GM23248 (cell line): ENCODE results near the gene MINDY2. TPM values are rescaled to one million over a fixed set of nuclear protein-coding genes. Genes with fewer than 3 reads are reported as not detected.

Experiments used
- DNase-seq: peaks from one replicate; pipeline ENCODE4 v3.0.0-alpha.2; 2015
- H2AFZ ChIP-seq: fragments of 200-600 bp; sonication (generic); 2 replicates; pipeline ENCODE4 v1.6.1; 2016; ENCODE audit warnings: antibody characterized with exemption
- H3F3A ChIP-seq: fragments of 200-600 bp; sonication (generic); 2 replicates; pipeline ENCODE4 v1.6.1; 2016; ENCODE audit warnings: mild to moderate bottlenecking, antibody characterized with exemption, mixed run types; ENCODE audit not compliant: insufficient read depth
- H3K27ac ChIP-seq: fragments of 200-600 bp; sonication (generic); 2 replicates; pipeline ENCODE4 v1.5.1; 2016; ENCODE audit warnings: mild to moderate bottlenecking
- H3K27me3 ChIP-seq: fragments of 200-600 bp; sonication (generic); replicated peaks from 2 replicates; pipeline ENCODE4 v1.6.1; 2016; ENCODE audit warnings: mild to moderate bottlenecking; ENCODE audit not compliant: insufficient read depth
- H3K36me3 ChIP-seq: fragments of 200-600 bp; sonication (generic); 2 replicates; pipeline ENCODE4 v1.6.1; 2016; ENCODE audit warnings: low read depth, mild to moderate bottlenecking
- H3K4me1 ChIP-seq: fragments of 200-600 bp; sonication (generic); 2 replicates; pipeline ENCODE4 v1.6.1; 2016; ENCODE audit warnings: mild to moderate bottlenecking; ENCODE audit not compliant: insufficient read depth
- H3K4me2 ChIP-seq: fragments of 200-600 bp; sonication (generic); one replicate; pipeline ENCODE4 v1.6.1; 2016; ENCODE audit warnings: mild to moderate bottlenecking; ENCODE audit not compliant: unreplicated experiment
- H3K4me3 ChIP-seq: fragments of 200-600 bp; sonication (generic); 2 replicates; pipeline ENCODE4 v1.5.1; 2016; ENCODE audit warnings: mild to moderate bottlenecking
- H3K79me2 ChIP-seq: fragments of 200-600 bp; sonication (generic); 2 replicates; pipeline ENCODE4 v1.6.1; 2016; ENCODE audit warnings: mild to moderate bottlenecking; ENCODE audit not compliant: insufficient read depth
- H3K9ac ChIP-seq: fragments of 200-600 bp; sonication (generic); 2 replicates; pipeline ENCODE4 v1.6.1; 2016; ENCODE audit warnings: mild to moderate bottlenecking
- H3K9me2 ChIP-seq: fragments of 200-600 bp; sonication (generic); 2 replicates; pipeline ENCODE4 v1.6.1; 2016; ENCODE audit warnings: mixed run types, mild to moderate bottlenecking, moderate library complexity; ENCODE audit not compliant: insufficient read depth
- H3K9me3 ChIP-seq: fragments of 200-600 bp; sonication (generic); one replicate; pipeline ENCODE4 v1.6.1; 2017; ENCODE audit warnings: low read depth
- H4K20me1 ChIP-seq: fragments of 200-600 bp; sonication (generic); 2 replicates; pipeline ENCODE4 v1.6.0; 2016; ENCODE audit not compliant: insufficient read depth
- EZH2 ChIP-seq: fragments of 200-600 bp; sonication (generic); IDR thresholded peaks from 2 replicates; pipeline ENCODE4 v1.6.1; 2018; ENCODE audit warnings: antibody characterized with exemption, mild to moderate bottlenecking; ENCODE audit not compliant: insufficient read depth, poor library complexity, severe bottlenecking
- EZH2phosphoT487 ChIP-seq: fragments of 200-600 bp; sonication (generic); IDR thresholded peaks from 2 replicates; pipeline ENCODE4 v1.6.1; 2018; ENCODE audit warnings: antibody characterized with exemption, moderate library complexity, mild to moderate bottlenecking, low read depth; ENCODE audit not compliant: insufficient read depth
- WGBS, 2 experiments: methylation state at CpG; one replicate each; pipeline ENCODE4 v1.1.6; 2015 to 2017; ENCODE audit warnings: low lambda C conversion rate in 2 of 2, low coverage in 1 of 2; ENCODE audit errors: missing lambda C conversion rate in 2 of 2; 5-methylcytosine and 5-hydroxymethylcytosine counted together
- in situ Hi-C: fragments of 300-500 bp; cut with MboI; formaldehyde crosslinking; loops from 2 replicates; pipeline ENCODE4 v1.15.0; 2020
- polyA plus RNA-seq: library from polyadenylated mRNA; unstranded; fragments of >200 nt; fragmentation: Nextera tagmentation; extraction: Ambion mirVana; gene quantifications from 2 replicates; pipeline ENCODE4 v1.2.1, GENCODE V29; 2016
- total RNA-seq: library from RNA; depleted of rRNA; stranded (reverse); fragments of >200 nt; shearing (Covaris generic); gene quantifications from 2 replicates; pipeline ENCODE4 v1.2.3, GENCODE V29; 2014

The MINDY2 gene
- total and polyA plus RNA-seq, 2 experiments from 2014 or later = 28.7 to 47.1 TPM

DNA sequence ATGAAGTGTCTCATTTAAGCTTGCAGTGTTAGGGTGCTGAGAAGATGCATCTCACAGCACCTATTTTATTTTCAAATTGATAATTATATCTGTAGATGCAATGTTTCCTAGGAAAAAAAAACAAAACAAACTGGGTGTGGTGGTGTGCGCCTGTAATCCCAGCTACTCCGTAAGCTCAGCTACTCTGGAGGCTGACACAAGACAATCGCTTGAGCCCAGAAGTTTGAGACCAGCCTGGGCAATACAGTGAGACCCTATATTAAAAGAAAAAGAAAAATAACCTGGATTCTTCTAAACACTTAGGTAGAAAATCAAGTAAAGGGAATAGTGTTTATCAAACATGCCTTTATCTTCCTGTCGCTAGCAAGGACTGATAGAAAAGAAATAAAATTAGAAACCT, 1.9 kb downstream of the MINDY2 start:
- peaks cover 27% of the 10 kb centered on the region for H3K4me1 ChIP-seq
- peak; percentile 35 for DNase-seq
- peak overlapping the region; percentile 85 for H3K9ac ChIP-seq
- TF ChIP-seq EZH2 (no peak), EZH2phosphoT487 (no peak)
- H3K9me2 ChIP-seq = no peaks in the 10 kb centered on the region
- H3K4me3 ChIP-seq = peak overlapping the region; percentile 86
- H3K4me2 ChIP-seq = peak overlapping the region; percentile 92
- H4K20me1 ChIP-seq = no peaks in the 10 kb centered on the region
- peaks cover 15% of the 10 kb centered on the region for H3F3A ChIP-seq
- H2AFZ ChIP-seq = peak overlapping the region; percentile 85
- peak overlapping the region; percentile 78 for H3K27ac ChIP-seq
- peaks cover 69% of the 10 kb centered on the region for H3K79me2 ChIP-seq
- no peaks in the 10 kb centered on the region for H3K27me3 ChIP-seq
- H3K36me3 ChIP-seq = no peaks in the 10 kb centered on the region
- WGBS, 2 experiments = 38 to 45% methylated on average over 4 of the region's 4 CpGs
- in situ Hi-C loops = no loop called here
- H3K9me3 ChIP-seq = no peaks in the 10 kb centered on the region

DNA sequence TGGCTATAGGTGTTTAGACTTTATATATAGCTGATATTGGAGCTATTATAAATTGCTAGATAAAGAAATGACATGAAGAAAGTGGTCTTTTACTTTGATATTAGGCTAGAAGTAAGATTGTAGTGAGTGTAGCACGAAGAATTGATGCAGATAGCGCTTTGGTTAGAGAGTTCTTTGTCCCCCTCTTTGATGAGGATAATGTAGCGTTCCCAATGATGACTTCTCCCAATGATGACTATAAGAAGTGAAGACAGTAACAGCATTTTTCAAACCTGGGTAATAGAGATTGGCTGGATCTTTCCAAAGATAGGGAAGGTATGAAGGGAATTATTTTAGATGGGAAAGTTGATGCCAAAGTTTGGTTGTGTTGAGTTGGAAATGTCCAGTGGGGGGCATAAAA, 4.3 kb downstream of the MINDY2 start:
- Histone ChIP-seq H3K9me3 (no peaks in the 10 kb centered on the region), H3K27ac (no peak overlapping the region), H4K20me1 (no peaks in the 10 kb centered on the region), H3F3A (peaks cover 9% of the 10 kb centered on the region), H3K4me2 (peak overlapping the region; percentile 44), H3K4me1 (peaks cover 22% of the 10 kb centered on the region), H3K9ac (no peak overlapping the region), H2AFZ (no peak overlapping the region), H3K79me2 (peaks cover 89% of the 10 kb centered on the region), H3K27me3 (no peaks in the 10 kb centered on the region), H3K36me3 (0 out of 2 replicates have a peak, but pooled peaks cover 2% of the 10 kb centered on the region), H3K4me3 (no peak overlapping the region), H3K9me2 (no peaks in the 10 kb centered on the region)
- no peak for DNase-seq
- in situ Hi-C loops = no loop called here
- 94 to 96% methylated on average over 3 of the region's 3 CpGs for WGBS, 2 experiments
- TF ChIP-seq EZH2phosphoT487 (no peak), EZH2 (no peak)

DNA sequence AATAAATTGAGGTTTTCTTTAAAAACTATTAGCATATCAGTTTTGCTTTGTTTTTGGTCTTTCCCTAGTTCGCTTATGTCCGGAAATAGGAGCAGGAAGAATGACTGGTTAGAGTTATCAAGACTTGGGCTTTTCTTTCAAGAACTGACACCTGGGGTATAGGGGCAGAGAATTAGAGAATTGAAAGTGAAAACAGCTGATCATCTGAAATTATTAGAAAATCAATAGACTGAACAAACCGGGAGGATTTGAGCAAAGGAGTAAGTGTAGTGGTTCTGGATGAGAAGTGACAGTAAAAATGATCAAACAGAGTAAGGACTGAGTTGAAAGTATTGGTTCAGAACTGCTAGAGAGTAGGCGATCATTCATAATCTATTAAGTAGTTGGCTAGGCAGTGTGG, 6.0 kb downstream of the MINDY2 start:
- H3K4me1 ChIP-seq = peaks cover 22% of the 10 kb centered on the region
- H3K36me3 ChIP-seq = peaks cover 2% of the 10 kb centered on the region; the same call in 1 of the 2 replicates
- H3K27me3 ChIP-seq = no peaks in the 10 kb centered on the region
- H3K9ac ChIP-seq = no peak overlapping the region
- H4K20me1 ChIP-seq = no peaks in the 10 kb centered on the region
- H3K27ac ChIP-seq = no peak overlapping the region
- no peak overlapping the region for H3K4me2 ChIP-seq
- DNase-seq = no peak
- WGBS, 2 experiments = 85 to 87% methylated on average over 4 of the region's 4 CpGs
- H3K79me2 ChIP-seq = peaks cover 100% of the 10 kb centered on the region
- peaks cover 7% of the 10 kb centered on the region; the same call in 1 of the 2 replicates for H3F3A ChIP-seq
- TF ChIP-seq EZH2 (no peak), EZH2phosphoT487 (no peak)
- no peak overlapping the region for H2AFZ ChIP-seq
- no peaks in the 10 kb centered on the region for H3K9me3 ChIP-seq
- no peak overlapping the region for H3K4me3 ChIP-seq
- in situ Hi-C loops = no loop called here
- H3K9me2 ChIP-seq = no peaks in the 10 kb centered on the region

DNA sequence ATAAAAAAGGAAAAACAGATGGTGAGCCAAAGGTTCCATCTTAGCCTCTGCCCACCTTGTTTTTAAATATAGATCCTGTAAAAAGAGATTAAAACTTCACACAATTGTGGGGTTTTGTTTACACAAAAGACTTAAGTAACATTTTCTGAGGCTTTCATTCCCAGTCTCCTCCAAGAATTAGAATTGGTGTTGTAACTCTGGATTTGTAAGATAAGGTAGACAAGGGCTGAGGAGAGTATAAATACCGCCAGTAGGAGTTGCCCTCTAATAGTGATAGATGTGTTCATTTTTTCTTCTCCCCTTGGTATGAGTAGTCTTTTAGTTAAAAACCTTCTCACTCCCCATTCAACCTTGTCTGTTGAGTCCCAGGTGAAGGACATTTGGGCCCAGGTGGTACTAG, 8.5 kb downstream of the MINDY2 start:
- TF ChIP-seq EZH2 (no peak), EZH2phosphoT487 (no peak)
- Histone ChIP-seq H3K9me3 (no peaks in the 10 kb centered on the region), H3K27ac (no peak overlapping the region), H3K9me2 (no peaks in the 10 kb centered on the region), H3K79me2 (peaks cover 100% of the 10 kb centered on the region), H3K4me3 (no peak overlapping the region), H4K20me1 (no peaks in the 10 kb centered on the region), H3K27me3 (no peaks in the 10 kb centered on the region), H3K36me3 (peaks cover 2% of the 10 kb centered on the region; the same call in 1 of the 2 replicates), H2AFZ (no peak overlapping the region), H3K4me2 (no peak overlapping the region), H3F3A (no peaks in the 10 kb centered on the region), H3K4me1 (peaks cover 11% of the 10 kb centered on the region), H3K9ac (no peak overlapping the region)
- DNase-seq = no peak
- in situ Hi-C loops = no loop called here
- WGBS, 2 experiments = 100% methylated on average over 1 of the region's 1 CpG
